GM23338 (cell line): Measurements from ENCODE around the gene FOXK2. TPM values are rescaled to one million over a fixed set of nuclear protein-coding genes. Genes with fewer than 3 reads are reported as not detected.

Source experiments
- ATAC-seq: fragments of 200-7000 bp; cut with Tn5 transposase; 3 replicates; pipeline ENCODE4 v1.9.1; 2020
- DNase-seq: peaks from one replicate; pipeline ENCODE4 v3.0.0-alpha.2; 2015; ENCODE audit warnings: low spot score
- H2AFZ ChIP-seq: fragments of 200-600 bp; sonication (generic); 2 replicates; pipeline ENCODE4 v1.8.0; 2016; ENCODE audit warnings: antibody characterized with exemption, mild to moderate bottlenecking, moderate library complexity
- H3F3A ChIP-seq: fragments of 200-600 bp; sonication (generic); replicated peaks from 2 replicates; pipeline ENCODE4 v1.8.0; 2017; ENCODE audit warnings: antibody characterized with exemption, mixed run types, low read depth
- H3K27ac ChIP-seq: fragments of 200-600 bp; sonication (generic); 2 replicates; pipeline ENCODE4 v1.6.1; 2016; ENCODE audit warnings: low read depth
- H3K27me3 ChIP-seq: fragments of 200-600 bp; sonication (generic); 2 replicates; pipeline ENCODE4 v1.8.0; 2016; ENCODE audit warnings: mild to moderate bottlenecking, mixed run types, moderate library complexity; ENCODE audit not compliant: insufficient read depth
- H3K36me3 ChIP-seq: fragments of 200-600 bp; sonication (generic); 2 replicates; pipeline ENCODE4 v1.8.0; 2016; ENCODE audit warnings: mild to moderate bottlenecking; ENCODE audit not compliant: insufficient read depth
- H3K4me1 ChIP-seq: fragments of 200-600 bp; sonication (generic); 2 replicates; pipeline ENCODE4 v1.8.0; 2016; ENCODE audit warnings: mild to moderate bottlenecking, moderate library complexity; ENCODE audit not compliant: insufficient read depth
- H3K4me2 ChIP-seq: fragments of 200-600 bp; sonication (generic); 2 replicates; pipeline ENCODE4 v1.7.1; 2017; ENCODE audit warnings: mixed run types
- H3K4me3 ChIP-seq: fragments of 200-600 bp; sonication (generic); 2 replicates; pipeline ENCODE4 v1.6.1; 2016; ENCODE audit warnings: mixed run types
- H3K79me2 ChIP-seq: fragments of 200-600 bp; sonication (generic); replicated peaks from 2 replicates; pipeline ENCODE4 v1.8.0; 2017; ENCODE audit warnings: mild to moderate bottlenecking; ENCODE audit not compliant: insufficient read depth
- H3K9me2 ChIP-seq: fragments of 200-600 bp; sonication (generic); 2 replicates; pipeline ENCODE4 v1.8.0; 2017; ENCODE audit not compliant: insufficient read depth
- H4K20me1 ChIP-seq: fragments of 200-600 bp; sonication (generic); replicated peaks from 2 replicates; pipeline ENCODE4 v1.8.0; 2017; ENCODE audit warnings: mild to moderate bottlenecking; ENCODE audit not compliant: insufficient read depth
- H3K27ac Mint-ChIP-seq: 2 replicates; pipeline ENCODE4 v1.8.0; 2020; ENCODE audit warnings: inconsistent platforms, mild to moderate bottlenecking, moderate library complexity, mixed read lengths
- H3K27me3 Mint-ChIP-seq: 3 replicates; pipeline ENCODE4 v1.8.0; 2022; ENCODE audit warnings: low read depth, mild to moderate bottlenecking, moderate library complexity, mixed read lengths, inconsistent platforms; ENCODE audit not compliant: insufficient read depth, poor library complexity
- H3K36me3 Mint-ChIP-seq: 3 replicates; pipeline ENCODE4 v1.8.0; 2021; ENCODE audit warnings: low read depth, mild to moderate bottlenecking, inconsistent platforms, moderate library complexity, mixed read lengths
- H3K4me1 Mint-ChIP-seq: 3 replicates; pipeline ENCODE4 v1.8.0; 2020; ENCODE audit warnings: mild to moderate bottlenecking, inconsistent platforms, mixed read lengths
- H3K4me3 Mint-ChIP-seq: 3 replicates; pipeline ENCODE4 v1.8.0; 2021; ENCODE audit warnings: moderate library complexity, mild to moderate bottlenecking, inconsistent platforms, mixed read lengths
- H3K9me3 Mint-ChIP-seq: 3 replicates; pipeline ENCODE4 v1.8.0; 2020; ENCODE audit warnings: moderate library complexity, mild to moderate bottlenecking, inconsistent platforms, mixed read lengths
- CTCF ChIP-seq, 2 experiments: fragments of 200-600 bp in 1 of 2; sonication (generic) in 1 of 2; conservative IDR thresholded peaks; 2 replicates each; pipeline versions ENCODE4 v1.5.1 to v1.6.1; 2016 to 2017; ENCODE audit warnings: antibody characterized with exemption in 2 of 2, low read depth in 2 of 2, mild to moderate bottlenecking in 2 of 2, moderate library complexity in 1 of 2
- ETS1 ChIP-seq: IDR thresholded peaks from 2 replicates; pipeline ENCODE4 v1.6.1; 2016; ENCODE audit warnings: antibody characterized with exemption
- EZH2 ChIP-seq: fragments of 200-600 bp; sonication (generic); IDR thresholded peaks from one replicate; pipeline ENCODE4 v1.8.0; 2017; ENCODE audit warnings: antibody characterized with exemption, mild to moderate bottlenecking, low read depth; ENCODE audit not compliant: unreplicated experiment
- EZH2phosphoT487 ChIP-seq: fragments of 200-600 bp; sonication (generic); IDR thresholded peaks from one replicate; pipeline ENCODE4 v1.8.1; 2018; ENCODE audit warnings: antibody characterized with exemption; ENCODE audit not compliant: unreplicated experiment
- NANOG ChIP-seq: IDR thresholded peaks from 2 replicates; pipeline ENCODE4 v1.6.1; 2016; ENCODE audit warnings: antibody characterized with exemption, borderline replicate concordance
- REST ChIP-seq: IDR thresholded peaks from one replicate; pipeline ENCODE4 v1.6.1; 2018; ENCODE audit warnings: antibody characterized with exemption; ENCODE audit not compliant: unreplicated experiment
- ZNF114 ChIP-seq: fragments of 250-450 bp; sonication (Bioruptor Pico); IDR thresholded peaks from 2 replicates; pipeline ENCODE4 v1.5.0; 2020; ENCODE audit warnings: mild to moderate bottlenecking, moderate library complexity
- polyA plus RNA-seq: library from polyadenylated mRNA; unstranded; fragments of >200 nt; fragmentation: Nextera tagmentation; extraction: Ambion mirVana; gene quantifications from 2 replicates; pipeline ENCODE4 v1.2.1, GENCODE V29; 2016
- total RNA-seq: library from RNA; depleted of rRNA; stranded (reverse); fragments of >200 nt; shearing (Covaris generic); gene quantifications from 2 replicates; pipeline ENCODE4 v1.2.3, GENCODE V29; 2014

The FOXK2 gene
- total and polyA plus RNA-seq, 2 experiments from 2014 or later: 12.3 to 66.0 TPM

GRCh38 chr17:82590881-82591539 is 71.5 kb downstream of the FOXK2 start:
- Mint-ChIP-seq H3K36me3 (peaks cover 48% of the 10 kb centered on the region), H3K27me3 (peaks cover 8% of the 10 kb centered on the region), H3K4me3 (no peak overlapping the region), H3K9me3 (no peaks in the 10 kb centered on the region; the same call in 2 of the 3 replicates), H3K27ac (no peak overlapping the region), H3K4me1 (peaks cover 12% of the 10 kb centered on the region)
- TF ChIP-seq ETS1 (no peak), EZH2phosphoT487 (no peak), CTCF (conservative IDR thresholded peaks at IDR 0.05; ENCODE audit: low read depth in 2 of 2) (no peak), ZNF114 (CRISPR knock-in tag) (no peak)
- H3K27me3 ChIP-seq: no peaks in the 10 kb centered on the region
- ATAC-seq: no peak
- H3K4me1 ChIP-seq: no peaks in the 10 kb centered on the region
- H3K4me2 ChIP-seq: no peak overlapping the region
- no peak overlapping the region for H3K4me3 ChIP-seq
- peaks cover 9% of the 10 kb centered on the region; the same call in 1 of the 2 replicates for H4K20me1 ChIP-seq
- peaks cover 6% of the 10 kb centered on the region; the same call in 1 of the 2 replicates for H3K36me3 ChIP-seq
- DNase-seq: no peak
- no peak overlapping the region for H2AFZ ChIP-seq
- peaks cover 24% of the 10 kb centered on the region for H3F3A ChIP-seq
- no peaks in the 10 kb centered on the region for H3K9me2 ChIP-seq
- H3K27ac ChIP-seq: no peak overlapping the region
- H3K79me2 ChIP-seq: peaks cover 18% of the 10 kb centered on the region

- no peak overlapping the region for H3K4me3 ChIP-seq
- H3K36me3 ChIP-seq: 0 out of 2 replicates have a peak, but pooled peaks cover 11% of the 10 kb centered on the region
- H3K9me3 Mint-ChIP-seq: no peaks in the 10 kb centered on the region; the same call in 2 of the 3 replicates
- H3K4me3 Mint-ChIP-seq: no peak overlapping the region
- peaks cover 6% of the 10 kb centered on the region; the same call in 1 of the 2 replicates for H4K20me1 ChIP-seq
- peaks cover 48% of the 10 kb centered on the region for H3K36me3 Mint-ChIP-seq
- H3K9me2 ChIP-seq: no peaks in the 10 kb centered on the region
- TF ChIP-seq REST (no peak), CTCF (conservative IDR thresholded peaks at IDR 0.05; ENCODE audit: low read depth in 2 of 2) (no peak), NANOG (no peak), ETS1 (no peak), EZH2 (no peak)
- peak overlapping the region; percentile 74 for H3K27ac ChIP-seq
- H3K79me2 ChIP-seq: peaks cover 18% of the 10 kb centered on the region
- peaks cover 18% of the 10 kb centered on the region for H3F3A ChIP-seq
- H3K4me1 ChIP-seq: no peaks in the 10 kb centered on the region
- H3K27ac Mint-ChIP-seq: peak overlapping the region; percentile 66; the same call in 1 of the 2 replicates
- H3K27me3 ChIP-seq: no peaks in the 10 kb centered on the region
- no peak overlapping the region for H2AFZ ChIP-seq
- peaks cover 12% of the 10 kb centered on the region for H3K27me3 Mint-ChIP-seq
- no peak overlapping the region for H3K4me2 ChIP-seq
- ATAC-seq (no peak), DNase-seq (no peak)
- H3K4me1 Mint-ChIP-seq: peaks cover 12% of the 10 kb centered on the region
Measured at GRCh38 chr17:82592289-82592766, 72.8 kb downstream of the FOXK2 start.
